LNCaP clone FGC (cell line): ENCODE measurements around the gene PEX11B.
A peak's percentile ranks its signal among the peaks of the same experiment; 100 is the strongest.

ENCODE experiments used
- DNase-seq: peaks from one replicate; pipeline ENCODE4 v3.0.0-alpha.2; 2011; ENCODE audit warnings: low read depth
- H3K4me3 ChIP-seq: 2 replicates; pipeline ENCODE4 v1.5.1; 2011; ENCODE audit warnings: mild to moderate bottlenecking, low read depth, low read length, control low read depth
- TF ChIP-seq, protein P1 (sequence below): IDR thresholded peaks from 2 replicates; pipeline ENCODE4 v1.5.1; 2012; ENCODE audit warnings: mild to moderate bottlenecking; ENCODE audit not compliant: control insufficient read depth, insufficient read depth; ENCODE audit errors: extremely low read depth

The PEX11B gene

DNA sequence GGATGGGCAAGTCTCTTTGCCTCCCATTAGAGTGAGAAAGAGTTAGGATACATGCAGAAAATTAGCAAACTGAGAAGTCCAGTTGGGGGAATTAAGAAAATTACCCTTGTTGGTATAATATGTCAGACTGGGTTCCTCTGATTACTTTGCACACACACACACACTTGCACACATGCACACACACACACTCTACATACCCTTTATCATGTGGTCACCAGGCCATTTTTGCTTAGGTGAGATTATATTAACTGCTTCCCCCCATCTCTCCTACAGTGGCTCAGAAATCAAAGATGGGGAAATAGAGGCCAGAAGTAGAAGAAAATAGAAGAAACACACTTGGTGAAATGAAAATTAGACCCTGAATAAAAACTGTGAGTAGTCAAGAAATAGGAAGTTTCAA, 40.2 kb upstream of the PEX11B start:
- TF ChIP-seq, protein P1, sequence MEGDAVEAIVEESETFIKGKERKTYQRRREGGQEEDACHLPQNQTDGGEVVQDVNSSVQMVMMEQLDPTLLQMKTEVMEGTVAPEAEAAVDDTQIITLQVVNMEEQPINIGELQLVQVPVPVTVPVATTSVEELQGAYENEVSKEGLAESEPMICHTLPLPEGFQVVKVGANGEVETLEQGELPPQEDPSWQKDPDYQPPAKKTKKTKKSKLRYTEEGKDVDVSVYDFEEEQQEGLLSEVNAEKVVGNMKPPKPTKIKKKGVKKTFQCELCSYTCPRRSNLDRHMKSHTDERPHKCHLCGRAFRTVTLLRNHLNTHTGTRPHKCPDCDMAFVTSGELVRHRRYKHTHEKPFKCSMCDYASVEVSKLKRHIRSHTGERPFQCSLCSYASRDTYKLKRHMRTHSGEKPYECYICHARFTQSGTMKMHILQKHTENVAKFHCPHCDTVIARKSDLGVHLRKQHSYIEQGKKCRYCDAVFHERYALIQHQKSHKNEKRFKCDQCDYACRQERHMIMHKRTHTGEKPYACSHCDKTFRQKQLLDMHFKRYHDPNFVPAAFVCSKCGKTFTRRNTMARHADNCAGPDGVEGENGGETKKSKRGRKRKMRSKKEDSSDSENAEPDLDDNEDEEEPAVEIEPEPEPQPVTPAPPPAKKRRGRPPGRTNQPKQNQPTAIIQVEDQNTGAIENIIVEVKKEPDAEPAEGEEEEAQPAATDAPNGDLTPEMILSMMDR: no peak
- H3K4me3 ChIP-seq: no peak overlapping the region
- DNase-seq: no peak

DNA sequence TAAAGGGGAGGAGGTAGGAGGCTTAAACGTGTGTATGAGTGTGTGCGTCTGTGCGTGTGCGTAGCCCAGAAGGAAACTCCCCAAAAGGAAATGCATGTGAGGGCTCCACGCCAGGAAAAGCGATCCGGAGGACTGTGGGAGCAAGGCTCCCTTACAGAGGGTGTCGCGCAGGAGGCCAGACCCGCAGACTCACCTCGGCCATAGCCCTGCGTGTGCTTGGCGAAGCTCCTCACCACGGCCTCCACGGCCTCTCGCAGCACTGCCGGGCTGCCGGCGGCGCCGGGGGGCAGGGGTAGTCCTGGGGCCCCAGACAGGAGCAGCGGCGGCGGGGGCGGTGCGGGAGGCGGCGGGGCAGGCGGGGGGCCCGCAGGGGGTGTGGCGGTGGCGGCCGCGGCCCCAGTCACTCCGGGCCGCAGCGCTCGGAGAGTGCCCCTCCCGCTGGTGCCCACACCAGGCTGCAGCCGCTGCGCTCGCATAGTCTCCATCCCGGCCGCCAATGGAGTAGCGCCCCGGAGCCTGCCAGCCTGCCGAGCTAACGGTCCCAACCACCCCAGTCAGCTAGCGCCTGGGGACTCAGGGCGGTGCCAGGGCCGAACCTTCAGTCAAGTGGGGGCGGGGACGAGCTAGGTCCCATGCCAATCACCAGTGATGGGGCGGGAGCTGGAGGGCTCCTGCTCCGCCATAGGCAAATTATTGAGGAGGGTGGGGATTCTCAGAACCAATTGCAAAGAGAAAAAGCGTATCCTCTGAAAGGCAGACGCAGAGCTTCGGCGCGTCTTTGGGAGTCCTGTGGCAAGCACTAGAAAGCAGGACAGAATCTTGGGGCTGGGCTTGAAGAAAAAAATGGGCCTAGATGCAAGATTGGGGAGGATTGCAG, 39.2 kb upstream of the PEX11B start, which contains the start of gene LIX1L:
LIX1L (minus strand) TSS at position 575 of the 877 bp plus-strand sequence; CDS start at position 485, 90 bp downstream.
- peak within 1 kb of the TSS; percentile 51 for H3K4me3 ChIP-seq
- DNase-seq: peak; percentile 86
- TF ChIP-seq, protein P1: no peak

DNA sequence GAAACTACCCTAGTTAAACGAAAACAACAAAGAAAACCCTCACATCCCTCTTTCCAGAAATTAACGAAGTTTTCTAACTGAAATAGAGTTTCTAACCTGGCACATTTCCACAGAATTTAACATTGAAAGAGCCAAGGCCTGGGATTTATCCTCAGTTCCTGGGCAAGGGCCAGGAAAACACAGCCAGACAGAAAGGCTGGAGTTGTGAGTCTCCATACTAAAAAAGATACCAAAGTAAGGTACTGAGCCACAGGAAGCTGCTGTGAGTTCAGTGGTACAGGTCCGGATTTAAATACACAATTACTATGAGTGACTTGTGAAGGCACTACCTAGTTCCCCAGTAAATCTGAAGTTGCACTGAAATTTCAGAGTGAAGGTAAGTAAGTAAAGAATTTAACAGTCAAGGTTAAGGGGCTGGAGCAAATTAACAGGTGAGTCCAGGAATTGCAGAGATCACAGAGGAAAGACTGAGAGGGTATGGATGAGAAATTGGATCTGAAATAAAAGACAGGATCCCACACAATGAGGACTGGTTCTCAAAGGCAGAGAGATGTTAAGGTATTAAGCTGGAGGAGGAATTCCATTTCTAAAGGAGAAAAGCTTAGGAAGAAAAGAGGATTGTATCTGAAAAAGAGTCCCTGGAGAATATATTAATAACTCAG, 38.4 kb upstream of the PEX11B start:
- TF ChIP-seq, protein P1: no peak
- DNase-seq: no peak
- peak overlapping the region; percentile 51 for H3K4me3 ChIP-seq

DNA sequence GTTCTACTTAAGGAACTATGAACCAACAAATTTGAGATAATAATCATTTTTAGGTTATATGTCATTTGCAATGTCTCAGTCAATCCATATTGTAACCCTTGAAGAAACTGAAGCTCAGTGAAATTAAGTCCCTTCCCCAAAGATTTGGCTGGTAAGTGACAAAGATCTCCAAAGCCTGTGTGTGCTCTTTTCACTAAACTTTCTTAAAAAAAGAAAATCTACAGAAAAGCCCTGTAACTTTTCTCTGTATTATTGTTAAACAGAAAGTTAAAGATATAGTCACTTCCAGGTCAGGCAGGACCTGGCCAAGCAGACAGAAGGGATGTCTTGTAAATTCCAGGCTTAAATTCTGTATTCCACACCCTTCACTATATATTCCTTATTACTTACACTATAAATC, 37.8 kb upstream of the PEX11B start:
- no peak overlapping the region for H3K4me3 ChIP-seq
- TF ChIP-seq, protein P1: no peak
- no peak for DNase-seq

DNA sequence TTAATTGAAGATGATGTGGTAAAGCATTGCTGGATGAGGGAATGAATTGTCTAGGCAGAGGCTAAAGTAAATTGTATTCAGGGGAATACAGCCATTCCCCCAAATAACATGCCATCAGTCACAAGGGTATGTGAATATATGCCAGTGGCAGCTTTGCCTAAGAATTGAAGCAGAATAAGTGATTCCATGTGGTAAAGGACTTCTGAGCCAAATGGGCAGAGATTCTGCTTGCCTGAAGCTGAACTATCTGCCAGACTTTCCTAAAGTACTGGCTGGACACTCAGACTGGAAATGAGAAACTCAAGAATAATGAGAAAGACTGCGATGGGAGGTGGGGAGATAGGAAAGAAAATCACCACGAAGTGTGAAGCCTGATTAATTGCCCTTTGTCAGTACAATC, 36.9 kb upstream of the PEX11B start:
- no peak overlapping the region for H3K4me3 ChIP-seq

DNA sequence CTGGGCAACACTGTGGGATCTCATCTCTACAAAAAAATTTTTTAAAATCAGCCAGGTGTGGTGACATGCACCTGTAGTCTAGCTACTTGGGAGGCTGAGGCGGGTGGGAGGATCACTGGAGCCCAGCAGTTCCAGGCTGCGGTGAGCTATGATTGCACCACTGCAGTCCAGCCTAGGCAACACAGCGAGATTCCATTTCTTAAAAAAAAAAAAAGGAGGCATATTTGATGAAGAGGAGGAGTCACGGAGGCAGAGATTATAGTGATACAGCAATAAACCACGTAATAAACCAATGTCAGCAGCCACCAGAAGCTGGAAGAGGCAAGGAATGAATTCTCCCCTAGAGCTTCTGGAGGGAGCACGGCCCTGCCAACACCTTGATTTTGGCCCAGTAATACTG, 35.3 kb upstream of the PEX11B start:
- DNase-seq: no peak
- TF ChIP-seq, protein P1: no peak

More for the DNA sequence above, 36.9 kb upstream of the PEX11B start:
- TF ChIP-seq, protein P1: no peak
- no peak for DNase-seq

More for the DNA sequence above, 35.3 kb upstream of the PEX11B start:
- H3K4me3 ChIP-seq: no peak overlapping the region
